AG04450 (cell line): Measurements from ENCODE around the gene FBXO10. TPM values are rescaled to one million over a fixed set of nuclear protein-coding genes. Genes with fewer than 3 reads are reported as not detected.
"Not testable (repeated sequence)": the region's sequence is repeated elsewhere in the genome, so short reads cannot be mapped to it uniquely, and the experiment has no call there.

ENCODE experiments used
- CTCF ChIA-PET: fragments of 300-600, 350-600 bp; formaldehyde crosslinking; extraction: SDS; loops from one replicate; lab custom pipeline; 2022; ENCODE audit warnings: antibody characterized with exemption, inconsistent platforms; lab: Charles Lee
- POLR2A ChIA-PET: fragments of 350-600 bp; formaldehyde crosslinking; extraction: SDS; loops from one replicate; lab custom pipeline; 2021; ENCODE audit warnings: antibody characterized with exemption, inconsistent platforms; lab: Yijun Ruan, JAX
- DNase-seq: peaks from one replicate; pipeline ENCODE4 v3.0.0-alpha.2; 2011; ENCODE audit warnings: low read depth, low spot score
- H3K27ac ChIP-seq: one replicate; pipeline ENCODE4 v1.5.1; 2012; ENCODE audit warnings: low read depth, low read length, control low read depth
- H3K27me3 ChIP-seq: one replicate; pipeline ENCODE4 v1.6.0; 2012; ENCODE audit warnings: low read length; ENCODE audit not compliant: control insufficient read depth, insufficient read depth
- H3K4me3 ChIP-seq: 2 replicates; pipeline ENCODE4 v1.5.1; 2011; ENCODE audit warnings: mild to moderate bottlenecking, low read depth, low read length, control low read depth
- H3K9me3 ChIP-seq: 2 replicates; pipeline ENCODE4 v1.5.1; 2012; ENCODE audit warnings: low read length; ENCODE audit not compliant: control insufficient read depth, insufficient read depth
- polyA plus RNA-seq: library from polyadenylated mRNA; depleted of rRNA; stranded (reverse); fragments of >200 nt; gene quantifications from 2 replicates; pipeline ENCODE4 v1.2.3, GENCODE V29; 2011
- TF ChIP-seq, protein P1 (sequence below): IDR thresholded peaks from 2 replicates; pipeline ENCODE4 v1.5.1; 2011; ENCODE audit warnings: low read depth, low read length, control low read depth, inconsistent platforms

FBXO10 gene
- polyA plus RNA-seq, 1 experiment: 9.7 TPM

GRCh38 chr9:37512437-37512836, 63.7 kb downstream of the FBXO10 start:
- ChIA-PET CTCF (no interaction called here), POLR2A (no interaction called here)
- TF ChIP-seq, protein P1, sequence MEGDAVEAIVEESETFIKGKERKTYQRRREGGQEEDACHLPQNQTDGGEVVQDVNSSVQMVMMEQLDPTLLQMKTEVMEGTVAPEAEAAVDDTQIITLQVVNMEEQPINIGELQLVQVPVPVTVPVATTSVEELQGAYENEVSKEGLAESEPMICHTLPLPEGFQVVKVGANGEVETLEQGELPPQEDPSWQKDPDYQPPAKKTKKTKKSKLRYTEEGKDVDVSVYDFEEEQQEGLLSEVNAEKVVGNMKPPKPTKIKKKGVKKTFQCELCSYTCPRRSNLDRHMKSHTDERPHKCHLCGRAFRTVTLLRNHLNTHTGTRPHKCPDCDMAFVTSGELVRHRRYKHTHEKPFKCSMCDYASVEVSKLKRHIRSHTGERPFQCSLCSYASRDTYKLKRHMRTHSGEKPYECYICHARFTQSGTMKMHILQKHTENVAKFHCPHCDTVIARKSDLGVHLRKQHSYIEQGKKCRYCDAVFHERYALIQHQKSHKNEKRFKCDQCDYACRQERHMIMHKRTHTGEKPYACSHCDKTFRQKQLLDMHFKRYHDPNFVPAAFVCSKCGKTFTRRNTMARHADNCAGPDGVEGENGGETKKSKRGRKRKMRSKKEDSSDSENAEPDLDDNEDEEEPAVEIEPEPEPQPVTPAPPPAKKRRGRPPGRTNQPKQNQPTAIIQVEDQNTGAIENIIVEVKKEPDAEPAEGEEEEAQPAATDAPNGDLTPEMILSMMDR: no peak
- H3K4me3 ChIP-seq: no peak overlapping the region
- no peak for DNase-seq
- H3K27ac ChIP-seq: no peak overlapping the region
- no peaks in the 10 kb centered on the region for H3K9me3 ChIP-seq
- H3K27me3 ChIP-seq: no peaks in the 10 kb centered on the region

DNA sequence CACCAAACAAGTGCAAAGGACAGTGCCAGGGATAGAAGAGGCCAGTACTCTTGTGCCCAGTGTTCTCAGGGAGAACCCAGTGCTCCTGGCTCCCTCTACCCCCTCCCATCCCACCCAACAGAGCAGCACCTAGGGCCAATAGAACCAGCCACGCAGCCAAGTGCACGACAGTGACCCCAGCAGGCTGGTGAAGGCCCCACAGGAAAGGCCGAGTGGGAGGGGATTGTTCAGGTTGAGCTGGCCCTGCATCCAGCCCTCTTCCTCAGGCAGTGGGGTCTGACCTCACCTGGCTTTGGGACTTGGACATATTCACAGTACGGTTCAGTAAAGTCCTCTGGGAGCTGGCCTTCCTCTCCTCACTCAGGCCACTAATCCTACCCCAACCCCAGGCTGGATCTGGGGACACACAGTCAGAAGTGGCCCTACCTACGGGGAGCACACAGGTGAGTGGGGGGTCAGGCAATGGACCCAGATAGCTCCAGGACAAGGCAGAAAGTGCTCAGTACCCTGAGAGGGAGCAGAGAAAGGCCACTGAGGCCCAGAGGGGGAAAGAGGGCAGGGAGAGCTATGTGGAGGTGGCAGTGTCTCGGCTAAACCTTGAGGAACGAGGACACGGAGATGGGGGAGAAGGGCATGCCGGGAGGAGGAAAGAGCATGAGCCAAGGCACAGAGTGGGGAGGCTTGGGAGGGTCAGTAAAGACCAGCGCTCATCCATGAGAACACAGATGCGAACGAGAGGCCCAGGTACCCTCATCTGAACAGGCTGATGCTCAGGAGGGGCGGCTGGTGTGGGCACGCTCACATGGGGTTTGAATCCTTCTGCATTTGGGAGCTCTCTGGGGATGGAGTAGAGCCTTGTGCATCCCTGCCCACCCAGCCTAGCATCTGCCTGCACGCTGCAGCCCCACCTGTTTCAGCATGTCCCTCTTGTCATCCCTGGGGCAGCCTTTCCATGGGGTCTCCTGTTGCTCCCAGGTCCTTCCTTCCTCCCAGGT, 64.9 kb downstream of the FBXO10 start:
- POLR2A ChIA-PET: interaction anchor here (0.9 kb wide), 1 partner anchor 26 kb away, joined by 4 read pairs; the partner anchor contains the start of gene POLR1E

GRCh38 chr9:37510053-37510452, 66.1 kb downstream of the FBXO10 start:
- H3K9me3 ChIP-seq, H3K27ac ChIP-seq, POLR2A ChIA-PET, CTCF ChIA-PET, H3K27me3 ChIP-seq, H3K4me3 ChIP-seq, DNase-seq: not testable (repeated sequence)

More for the DNA sequence above, 64.9 kb downstream of the FBXO10 start:
- H3K27ac ChIP-seq: no peak overlapping the region
- no peaks in the 10 kb centered on the region for H3K9me3 ChIP-seq
- H3K4me3 ChIP-seq: no peak overlapping the region
- no peak for DNase-seq
- TF ChIP-seq, protein P1: peak; percentile 13; the same call in 1 of the 2 replicates
- H3K27me3 ChIP-seq: no peaks in the 10 kb centered on the region
- CTCF ChIA-PET: interaction anchor here (1.2 kb wide), 1 partner anchor 13 kb away, joined by 3 read pairs; no protein-coding TSS in a partner anchor

GRCh38 chr9:37509536-37509935, 66.6 kb downstream of the FBXO10 start:
- DNase-seq: no peak
- Histone ChIP-seq H3K27me3 (no peaks in the 10 kb centered on the region), H3K27ac (no peak overlapping the region), H3K4me3 (no peak overlapping the region), H3K9me3 (no peaks in the 10 kb centered on the region)
- TF ChIP-seq, protein P1: no peak
- ChIA-PET CTCF (no interaction called here), POLR2A (no interaction called here)

DNA sequence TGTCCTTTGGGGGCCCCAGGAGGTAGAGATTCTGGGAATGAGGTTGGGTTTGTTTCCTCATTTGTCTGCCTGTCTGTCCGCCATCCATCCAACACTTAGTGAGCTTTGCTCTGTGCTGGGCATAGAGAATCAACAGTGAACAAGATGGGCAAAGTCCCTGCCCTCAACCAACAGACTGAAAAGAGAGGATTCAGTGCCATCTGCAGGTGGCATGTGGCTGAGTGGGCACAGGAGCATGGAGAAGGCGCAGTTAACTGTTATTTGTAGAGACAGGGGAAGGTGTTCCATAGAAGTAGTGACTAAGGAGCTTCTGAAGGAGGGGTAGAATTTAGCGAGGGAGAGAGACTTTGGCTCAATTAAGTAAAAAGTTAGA, 67.4 kb downstream of the FBXO10 start:
- CTCF ChIA-PET: interaction anchor here (0.6 kb wide), 1 partner anchor 210 kb away, joined by 3 read pairs; no protein-coding TSS in a partner anchor
- POLR2A ChIA-PET: no interaction called here

More for the DNA sequence above, 67.4 kb downstream of the FBXO10 start:
- Histone ChIP-seq H3K27me3 (no peaks in the 10 kb centered on the region), H3K4me3 (no peak overlapping the region), H3K9me3 (no peaks in the 10 kb centered on the region), H3K27ac (no peak overlapping the region)
- TF ChIP-seq, protein P1: no peak
- no peak for DNase-seq
